ENCODE results near the gene AQP10. TPM values are rescaled to one million over a fixed set of nuclear protein-coding genes. Genes with fewer than 3 reads are reported as not detected.
"Not testable (repeated sequence)": the region's sequence is repeated elsewhere in the genome, so short reads cannot be mapped to it uniquely, and the experiment has no call there.

Gene AQP10
- total RNA-seq, 1 donor = not detected

DNA sequence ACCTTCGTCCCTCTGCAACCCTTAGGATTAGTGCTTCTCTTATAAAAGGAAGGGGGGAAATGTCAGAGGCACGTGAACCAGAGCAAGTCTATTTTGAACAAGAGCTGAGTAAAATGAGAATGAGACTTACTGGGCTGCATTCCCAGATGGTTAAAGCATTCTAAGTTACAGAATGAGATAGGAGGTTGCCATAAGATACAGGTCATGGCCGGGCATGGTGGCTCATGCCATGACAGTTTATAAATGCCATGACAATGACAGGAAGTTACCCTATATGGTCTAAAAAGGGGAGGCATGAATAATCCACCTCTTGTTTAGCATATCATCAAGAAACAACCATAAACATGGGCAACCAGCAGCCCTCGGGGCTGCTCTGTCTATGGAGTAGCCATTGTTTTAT is 2.5 kb upstream of the AQP10 start:
- Histone ChIP-seq H3K27ac (ENCODE audit: low read depth, low read length) (no peak overlapping the region), H4K20me1 (ENCODE audit: insufficient read depth, low read length) (no peaks in the 10 kb centered on the region), H3K4me1 (ENCODE audit: insufficient read depth, low read length) (no peaks in the 10 kb centered on the region), H3K27me3 (ENCODE audit: insufficient read depth, low read length) (peaks cover 12% of the 10 kb centered on the region), H3K4me3 (ENCODE audit: insufficient read depth, low read length) (no peak overlapping the region), H2AFZ (ENCODE audit: low read length) (peak overlapping the region; percentile 3), H3K4me2 (ENCODE audit: insufficient read depth, low read length) (no peak overlapping the region), H3K36me3 (ENCODE audit: insufficient read depth, low read length) (no peaks in the 10 kb centered on the region), H3K9me3 (ENCODE audit: low read depth, low read length) (no peaks in the 10 kb centered on the region), H3K79me2 (ENCODE audit: insufficient read depth, low read length) (no peaks in the 10 kb centered on the region)
- DNase-seq (ENCODE audit: insufficient read length, low spot score, missing footprints) = no peak
- TF ChIP-seq, protein P1, sequence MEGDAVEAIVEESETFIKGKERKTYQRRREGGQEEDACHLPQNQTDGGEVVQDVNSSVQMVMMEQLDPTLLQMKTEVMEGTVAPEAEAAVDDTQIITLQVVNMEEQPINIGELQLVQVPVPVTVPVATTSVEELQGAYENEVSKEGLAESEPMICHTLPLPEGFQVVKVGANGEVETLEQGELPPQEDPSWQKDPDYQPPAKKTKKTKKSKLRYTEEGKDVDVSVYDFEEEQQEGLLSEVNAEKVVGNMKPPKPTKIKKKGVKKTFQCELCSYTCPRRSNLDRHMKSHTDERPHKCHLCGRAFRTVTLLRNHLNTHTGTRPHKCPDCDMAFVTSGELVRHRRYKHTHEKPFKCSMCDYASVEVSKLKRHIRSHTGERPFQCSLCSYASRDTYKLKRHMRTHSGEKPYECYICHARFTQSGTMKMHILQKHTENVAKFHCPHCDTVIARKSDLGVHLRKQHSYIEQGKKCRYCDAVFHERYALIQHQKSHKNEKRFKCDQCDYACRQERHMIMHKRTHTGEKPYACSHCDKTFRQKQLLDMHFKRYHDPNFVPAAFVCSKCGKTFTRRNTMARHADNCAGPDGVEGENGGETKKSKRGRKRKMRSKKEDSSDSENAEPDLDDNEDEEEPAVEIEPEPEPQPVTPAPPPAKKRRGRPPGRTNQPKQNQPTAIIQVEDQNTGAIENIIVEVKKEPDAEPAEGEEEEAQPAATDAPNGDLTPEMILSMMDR (IDR thresholded peaks at IDR 0.05; ENCODE audit: extremely low read depth, low read depth, low read length) = no peak

DNA sequence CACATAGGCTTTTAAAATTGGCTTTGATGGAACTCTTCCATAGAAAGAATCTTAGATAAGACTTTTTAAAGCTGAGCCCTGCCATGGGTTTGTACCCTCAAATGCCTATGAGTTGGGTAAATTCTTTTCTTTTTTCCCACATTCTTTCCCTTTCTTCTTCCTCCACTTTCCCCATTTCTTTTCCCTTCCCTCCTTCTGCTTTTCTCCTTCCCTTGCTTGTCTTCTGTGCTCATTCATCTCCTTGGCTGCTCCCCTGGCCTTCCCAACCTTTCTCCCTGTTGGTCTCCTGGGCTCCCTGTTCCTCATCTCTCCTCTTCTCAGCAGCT is 679 bp downstream of the AQP10 start:
- H4K20me1 ChIP-seq (ENCODE audit: insufficient read depth, low read length); H3K4me2 ChIP-seq (ENCODE audit: insufficient read depth, low read length); H3K4me1 ChIP-seq (ENCODE audit: insufficient read depth, low read length); H3K4me3 ChIP-seq (ENCODE audit: insufficient read depth, low read length); DNase-seq (ENCODE audit: insufficient read length, low spot score, missing footprints); H3K36me3 ChIP-seq (ENCODE audit: insufficient read depth, low read length); H3K9me3 ChIP-seq (ENCODE audit: low read depth, low read length); H2AFZ ChIP-seq (ENCODE audit: low read length); H3K79me2 ChIP-seq (ENCODE audit: insufficient read depth, low read length); H3K27ac ChIP-seq (ENCODE audit: low read depth, low read length): not testable (repeated sequence)
- H3K27me3 ChIP-seq (ENCODE audit: insufficient read depth, low read length) = peaks cover 15% of the 10 kb centered on the region

DNA sequence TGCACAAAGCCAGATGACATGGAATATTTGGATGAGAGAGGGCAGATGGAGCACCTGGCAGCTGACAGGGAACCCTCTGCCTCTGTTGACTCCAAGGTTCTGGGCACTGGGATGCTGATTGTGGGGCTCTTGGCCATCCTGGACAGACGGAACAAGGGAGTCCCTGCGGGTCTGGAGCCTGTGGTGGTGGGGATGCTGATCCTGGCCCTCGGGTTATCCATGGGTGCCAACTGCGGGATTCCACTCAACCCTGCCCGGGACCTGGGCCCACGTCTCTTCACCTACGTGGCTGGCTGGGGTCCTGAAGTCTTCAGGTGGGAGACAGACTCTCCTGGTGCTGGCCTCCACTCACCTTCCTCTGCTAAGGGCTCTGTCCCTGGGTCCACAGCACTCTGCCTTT is 2.6 kb downstream of the AQP10 start:
- peaks cover 15% of the 10 kb centered on the region for H3K27me3 ChIP-seq (ENCODE audit: insufficient read depth, low read length)
- no peak overlapping the region for H3K4me2 ChIP-seq (ENCODE audit: insufficient read depth, low read length)

DNA sequence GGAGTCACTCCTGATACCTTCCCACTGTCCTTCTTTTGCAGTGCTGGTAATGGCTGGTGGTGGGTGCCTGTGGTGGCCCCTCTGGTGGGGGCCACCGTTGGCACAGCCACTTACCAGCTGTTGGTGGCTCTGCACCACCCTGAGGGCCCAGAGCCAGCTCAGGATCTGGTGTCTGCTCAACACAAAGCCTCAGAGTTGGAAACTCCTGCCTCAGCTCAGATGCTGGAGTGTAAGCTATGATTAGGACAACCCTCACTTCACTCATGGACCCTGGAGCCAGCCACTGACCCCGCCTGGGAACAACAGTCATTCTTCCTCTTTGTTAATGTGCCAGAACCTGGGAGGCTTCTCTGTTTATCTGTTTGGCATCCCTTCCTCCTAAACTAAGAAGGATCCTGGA is 3.3 kb downstream of the AQP10 start:
- Histone ChIP-seq H3K4me3 (ENCODE audit: insufficient read depth, low read length) (peak overlapping the region; percentile 83), H3K27me3 (ENCODE audit: insufficient read depth, low read length) (peaks cover 15% of the 10 kb centered on the region), H3K27ac (ENCODE audit: low read depth, low read length) (no peak overlapping the region), H3K79me2 (ENCODE audit: insufficient read depth, low read length) (peaks cover 19% of the 10 kb centered on the region), H3K9me3 (ENCODE audit: low read depth, low read length) (no peaks in the 10 kb centered on the region), H3K4me2 (ENCODE audit: insufficient read depth, low read length) (peak overlapping the region; percentile 98), H3K4me1 (ENCODE audit: insufficient read depth, low read length) (peaks cover 26% of the 10 kb centered on the region), H3K36me3 (ENCODE audit: insufficient read depth, low read length) (no peaks in the 10 kb centered on the region), H4K20me1 (ENCODE audit: insufficient read depth, low read length) (peaks cover 5% of the 10 kb centered on the region), H2AFZ (ENCODE audit: low read length) (peak overlapping the region; percentile 94)
- TF ChIP-seq, protein P1 (IDR thresholded peaks at IDR 0.05; ENCODE audit: extremely low read depth, low read depth, low read length) = no peak
- no peak for DNase-seq (ENCODE audit: insufficient read length, low spot score, missing footprints)

More for the DNA sequence above, 2.6 kb downstream of the AQP10 start:
- no peak overlapping the region for H3K27ac ChIP-seq (ENCODE audit: low read depth, low read length)
- no peaks in the 10 kb centered on the region for H3K9me3 ChIP-seq (ENCODE audit: low read depth, low read length)
- H3K79me2 ChIP-seq (ENCODE audit: insufficient read depth, low read length) = peaks cover 12% of the 10 kb centered on the region
- H3K4me1 ChIP-seq (ENCODE audit: insufficient read depth, low read length) = peaks cover 20% of the 10 kb centered on the region
- H3K4me3 ChIP-seq (ENCODE audit: insufficient read depth, low read length) = no peak overlapping the region
- H4K20me1 ChIP-seq (ENCODE audit: insufficient read depth, low read length) = no peaks in the 10 kb centered on the region
- TF ChIP-seq, protein P1 (IDR thresholded peaks at IDR 0.05; ENCODE audit: extremely low read depth, low read depth, low read length) = no peak
- DNase-seq (ENCODE audit: insufficient read length, low spot score, missing footprints) = no peak
- H3K36me3 ChIP-seq (ENCODE audit: insufficient read depth, low read length) = no peaks in the 10 kb centered on the region
- H2AFZ ChIP-seq (ENCODE audit: low read length) = no peak overlapping the region

Data from osteoblast (primary cell).